NB4 (cell line): ENCODE measurements around the gene CNTNAP2.

ENCODE experiments used
- CTCF ChIP-seq: IDR thresholded peaks from one replicate; pipeline ENCODE4 v1.5.1; 2012; ENCODE audit warnings: low read depth, low read length
- MAX ChIP-seq: IDR thresholded peaks from 2 replicates; pipeline ENCODE4 v1.6.1; 2011; ENCODE audit warnings: low read depth, low read length
- MYC ChIP-seq: IDR thresholded peaks from 2 replicates; pipeline ENCODE4 v1.6.1; 2011; ENCODE audit warnings: low read depth, low read length
- POLR2A ChIP-seq: IDR thresholded peaks from 2 replicates; pipeline ENCODE4 v1.6.1; 2011; ENCODE audit warnings: mild to moderate bottlenecking; ENCODE audit not compliant: insufficient read length; ENCODE audit errors: extremely low read depth

- TF ChIP-seq CTCF (no peak), POLR2A (no peak), MYC (no peak), MAX (no peak)
Observed at GRCh38 chr7:148095066-148095465, 1978.5 kb downstream of the CNTNAP2 start.
